ENCODE data around the gene CORO2A. TPM values are rescaled to one million over a fixed set of nuclear protein-coding genes. Genes with fewer than 3 reads are reported as not detected.

Gene CORO2A
- total and polyA plus RNA-seq, 2 of the 8 experiments (the other 6 are each of a cell fraction or from before 2014, with no cell fraction given) = 13.7 to 27.9 TPM

GRCh38 chr9:98129451-98129881 is 63.0 kb downstream of the CORO2A start (continued):
- TF ChIP-seq ASH2L (IDR thresholded peaks at IDR 0.05; ENCODE audit: low read length) = no peak
- no peak for TF ChIP-seq JUND (IDR thresholded peaks at IDR 0.05; ENCODE audit: low read length)
- TF ChIP-seq PHF8 (conservative IDR thresholded peaks at IDR 0.05; ENCODE audit: low read depth, low read length) = no peak
- TF ChIP-seq SP1 (IDR thresholded peaks at IDR 0.05; ENCODE audit: low read depth, low read length) = no peak
- no peak for TF ChIP-seq JUN (IDR thresholded peaks at IDR 0.05; ENCODE audit: low read depth, low read length)
- TF ChIP-seq MAFK (IDR thresholded peaks at IDR 0.05; ENCODE audit: low read depth, low read length) = no peak
- TF ChIP-seq HDAC2 (IDR thresholded peaks at IDR 0.05; ENCODE audit: borderline replicate concordance in 1 of 2, low read depth in 2 of 2, low read length in 2 of 2) = no peak
